ENCODE results near the gene STAM. TPM values are rescaled to one million over a fixed set of nuclear protein-coding genes. Genes with fewer than 3 reads are reported as not detected.

The STAM gene
- total and polyA plus RNA-seq, 9 of the 15 experiments (the other 6 are each of a cell fraction or from before 2014, with no cell fraction given): 13.8 to 33.5 (median 26.4) TPM

DNA sequence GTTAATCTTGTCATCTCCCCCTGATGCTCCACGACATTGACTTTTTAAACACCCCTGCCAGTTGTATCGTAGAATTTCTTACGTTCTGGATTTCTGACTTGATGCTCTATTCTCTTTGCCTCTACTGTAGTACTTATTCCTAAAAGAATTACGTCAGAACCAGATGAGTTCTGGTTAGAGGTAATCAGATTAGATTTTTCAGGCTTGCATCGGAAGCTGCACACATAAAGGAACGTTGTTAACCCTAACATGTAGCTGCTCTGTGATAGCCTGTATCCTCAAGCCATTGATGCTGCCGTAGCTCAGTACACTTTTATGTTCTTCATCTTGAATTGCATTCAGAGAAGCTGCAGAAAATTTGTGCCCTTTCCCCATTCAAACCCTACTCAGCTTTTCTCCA is 81.8 kb downstream of the STAM start:
- Histone ChIP-seq H3K4me2 (ENCODE audit: insufficient read depth, low read length) (no peak overlapping the region), H3K27ac (ENCODE audit: extremely low read depth, low read depth, low read length) (no peak overlapping the region), H3K4me1 (replicated peaks in 1 of 2; ENCODE audit: control insufficient read depth in 2 of 2, insufficient read depth in 2 of 2, low read length in 2 of 2) (no peaks in the 10 kb centered on the region), H3K9me1 (ENCODE audit: control insufficient read depth, insufficient read depth, low read length) (no peaks in the 10 kb centered on the region), H3K79me2 (ENCODE audit: control insufficient read depth, insufficient read depth, low read length) (no peaks in the 10 kb centered on the region), H2AFZ (ENCODE audit: low read depth, low read length) (no peak overlapping the region), H3K36me3 (ENCODE audit: control insufficient read depth, insufficient read depth, low read length) (no peaks in the 10 kb centered on the region), H4K20me1 (replicated peaks; ENCODE audit: control insufficient read depth, insufficient read depth, low read length) (no peaks in the 10 kb centered on the region), H3K4me3 (no peak overlapping the region), H3K9me3 (replicated peaks; ENCODE audit: control insufficient read depth, insufficient read depth, low read depth, low read length) (no peaks in the 10 kb centered on the region), H3K27me3 (ENCODE audit: control insufficient read depth in 2 of 2, insufficient read depth in 2 of 2, low read length in 2 of 2) (no peaks in the 10 kb centered on the region), H3K9ac (ENCODE audit: insufficient read depth in 1 of 2, low read depth in 2 of 2, low read length in 2 of 2) (no peak overlapping the region)
- in situ Hi-C loops (cut with MboI): loop anchor here (25.0 kb wide), 1 partner anchor 888 kb away; no protein-coding TSS in a partner anchor
- BruUV-seq (replicated peaks): no TSS peak
- no peak for TF ChIP-seq ZNF830 (CRISPR knock-in tag; IDR thresholded peaks at IDR 0.05)
- no peak for TF ChIP-seq ZNF551 (CRISPR knock-in tag; IDR thresholded peaks at IDR 0.05)
- TF ChIP-seq MTA3 (IDR thresholded peaks at IDR 0.05; ENCODE audit: borderline replicate concordance): no peak
- TF ChIP-seq PCBP1 (IDR thresholded peaks at IDR 0.05; ENCODE audit: low read depth, low read length, poor library complexity, severe bottlenecking): no peak
- no peak for TF ChIP-seq ZNF324 (CRISPR knock-in tag; IDR thresholded peaks at IDR 0.05)
- TF ChIP-seq TBP (optimal IDR thresholded peaks at IDR 0.05; ENCODE audit: low read depth, low read length): no peak
- no peak for TF ChIP-seq PREB (CRISPR knock-in tag; IDR thresholded peaks at IDR 0.05)
- no peak for TF ChIP-seq NR3C1 (CRISPR knock-in tag; IDR thresholded peaks at IDR 0.05)
- no peak for TF ChIP-seq CEBPZ (IDR thresholded peaks at IDR 0.05; ENCODE audit: borderline replicate concordance, low read depth, low read length)
- no peak for TF ChIP-seq RCOR1 (IDR thresholded peaks at IDR 0.05; ENCODE audit: borderline replicate concordance in 1 of 2, low read depth in 2 of 2, low read length in 2 of 2)
- TF ChIP-seq U2AF1 (optimal IDR thresholded peaks at IDR 0.05; ENCODE audit: low read depth, low read length): no peak
- TF ChIP-seq, protein P1, sequence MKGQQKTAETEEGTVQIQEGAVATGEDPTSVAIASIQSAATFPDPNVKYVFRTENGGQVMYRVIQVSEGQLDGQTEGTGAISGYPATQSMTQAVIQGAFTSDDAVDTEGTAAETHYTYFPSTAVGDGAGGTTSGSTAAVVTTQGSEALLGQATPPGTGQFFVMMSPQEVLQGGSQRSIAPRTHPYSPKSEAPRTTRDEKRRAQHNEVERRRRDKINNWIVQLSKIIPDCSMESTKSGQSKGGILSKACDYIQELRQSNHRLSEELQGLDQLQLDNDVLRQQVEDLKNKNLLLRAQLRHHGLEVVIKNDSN (CRISPR knock-in tag; IDR thresholded peaks at IDR 0.05): no peak
- intact Hi-C loops (cut with micrococcal nuclease): no loop called here
- ATAC-seq: no peak
- ChIA-PET POLR2A (interaction anchor here (0.7 to 0.9 kb wide), 3 partner anchors 13 to 161 kb away, joined by 3 to 4 read pairs (median 3); no protein-coding TSS in a partner anchor), CTCF (ENCODE audit: low intra/inter-chr PET ratio) (no interaction called here)
- DNase-seq (ENCODE audit: extremely low read depth in 1 of 4, low spot score in 3 of 4): no peak
- no peak for FAIRE-seq
- WGBS (ENCODE audit: insufficient coverage, low coverage, missing lambda C conversion rate): 68% methylated on average over 7 of the region's 7 CpGs
